CD4-positive, alpha-beta T cell treated with Interleukin-4 for 4 hours (primary cell): Measurements from ENCODE around the gene PLEKHJ1.

Source experiments
- DNase-seq: peaks from one replicate; pipeline ENCODE4 v3.0.0-alpha.2; 2020

PLEKHJ1 gene

GRCh38 chr19:2195361-2195760 is 40.8 kb downstream of the PLEKHJ1 start:
- no peak for DNase-seq

DNA sequence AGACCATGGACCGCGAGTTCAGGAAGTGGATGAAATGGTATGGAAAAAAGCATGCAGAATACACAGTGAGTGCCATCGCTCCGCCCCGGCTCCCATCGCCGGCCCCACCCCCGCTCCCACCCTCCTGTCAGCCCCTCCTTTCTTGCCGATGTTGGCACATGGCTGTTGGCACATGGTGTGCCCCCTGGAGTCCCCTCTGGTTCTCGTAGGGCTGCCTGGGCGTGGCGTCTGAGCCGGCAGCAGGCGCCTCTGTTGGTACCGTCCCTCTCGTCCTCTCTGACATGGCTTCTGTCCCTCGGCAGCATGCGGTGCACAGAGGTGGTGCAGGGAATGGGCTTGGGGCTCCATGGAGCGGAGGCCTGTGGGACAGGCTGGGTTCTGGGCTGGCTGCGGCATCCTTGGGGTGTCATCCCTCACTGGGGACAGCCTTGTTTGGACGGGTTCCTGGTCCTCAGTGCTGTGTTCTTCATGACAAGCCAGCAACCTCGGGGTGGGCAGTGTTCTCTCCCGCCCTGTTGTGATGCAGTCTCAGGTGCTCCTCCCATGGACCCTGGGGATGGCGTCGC is 41.5 kb downstream of the PLEKHJ1 start:
- no peak for DNase-seq

DNA sequence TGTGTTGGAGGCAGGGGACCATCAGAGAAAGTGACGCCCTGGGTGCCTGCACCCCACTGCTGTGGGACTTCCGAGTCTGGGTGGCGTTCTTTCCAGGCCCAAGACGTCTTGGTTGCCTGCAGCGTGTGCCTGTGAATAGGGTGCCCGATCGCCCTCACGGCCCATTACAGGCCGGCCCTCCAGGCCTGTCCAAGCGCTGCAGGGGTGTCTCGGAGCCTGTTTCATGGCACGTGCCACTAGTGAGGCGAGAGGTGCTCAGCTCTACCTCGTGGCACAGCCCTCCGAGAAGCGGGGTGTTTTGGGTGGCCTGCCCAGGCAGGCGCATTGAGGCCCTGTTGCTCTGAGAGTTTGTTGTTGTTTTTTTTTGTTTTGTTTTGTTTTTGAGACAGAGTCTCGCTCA is 42.3 kb downstream of the PLEKHJ1 start:
- DNase-seq, result no peak

DNA sequence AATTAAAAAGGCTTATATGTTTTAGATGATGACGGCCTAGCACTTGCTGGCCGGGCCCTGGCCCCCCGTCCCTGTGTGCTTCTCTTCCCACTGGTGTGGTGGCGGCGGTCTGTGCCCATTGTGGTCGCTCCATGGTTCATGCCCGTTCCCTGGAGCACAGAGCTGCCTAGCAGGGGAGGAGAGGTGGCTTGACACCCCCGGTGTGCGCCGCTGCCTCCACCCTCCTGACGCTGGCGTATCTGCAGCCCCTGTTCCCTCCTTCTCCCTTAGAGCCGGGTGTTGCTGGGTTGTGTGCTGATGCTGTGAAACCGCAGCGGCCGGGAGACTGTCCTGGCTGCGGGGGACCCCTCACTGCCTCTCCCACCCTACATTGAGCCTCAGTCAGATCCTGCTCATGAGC is 43.3 kb downstream of the PLEKHJ1 start:
- DNase-seq, result no peak

DNA sequence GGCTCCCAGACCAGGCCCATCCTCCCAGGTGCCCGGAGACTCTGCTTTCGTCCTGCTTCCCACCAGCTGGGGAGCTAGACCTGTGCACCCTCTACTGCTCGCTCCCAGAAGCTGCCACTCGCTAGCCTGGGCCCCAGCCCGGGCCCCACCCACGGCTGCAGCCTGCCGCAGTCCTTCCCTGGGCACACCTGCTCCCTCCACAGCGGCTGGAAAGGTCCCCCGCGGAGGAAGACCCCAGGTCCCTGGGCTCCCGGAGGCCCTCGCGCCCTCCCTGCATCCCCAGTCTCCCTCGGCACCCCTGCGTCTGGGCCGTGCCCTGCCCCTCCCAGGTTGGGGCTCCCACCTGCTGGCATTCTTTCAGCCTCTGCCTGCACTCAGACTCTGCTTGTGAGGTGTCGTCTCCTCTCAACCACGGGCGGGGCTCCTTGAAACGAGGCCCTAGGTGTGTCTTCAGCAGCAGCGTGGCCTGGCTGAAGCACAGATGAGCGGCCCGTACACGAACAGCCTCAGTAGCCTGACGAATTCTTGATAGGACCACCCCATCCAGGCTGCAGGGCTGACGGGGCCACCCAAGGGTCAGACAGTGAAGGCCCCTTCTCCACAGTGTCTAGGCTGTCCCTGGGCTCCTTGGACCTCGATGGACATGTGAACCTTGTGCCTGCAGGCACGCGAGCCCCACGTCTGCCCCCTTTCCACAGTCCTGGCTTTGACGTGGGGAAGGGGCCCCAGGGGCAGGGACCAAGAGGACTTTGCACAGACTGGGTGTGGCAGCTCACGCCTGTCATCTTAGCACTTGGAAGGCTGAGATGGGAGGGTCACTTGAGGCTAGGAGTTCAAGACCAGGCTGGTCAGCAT is 44.4 kb downstream of the PLEKHJ1 start:
- no peak for DNase-seq

GRCh38 chr19:2190848-2191455 is 45.2 kb downstream of the PLEKHJ1 start:
- DNase-seq, result no peak

DNA sequence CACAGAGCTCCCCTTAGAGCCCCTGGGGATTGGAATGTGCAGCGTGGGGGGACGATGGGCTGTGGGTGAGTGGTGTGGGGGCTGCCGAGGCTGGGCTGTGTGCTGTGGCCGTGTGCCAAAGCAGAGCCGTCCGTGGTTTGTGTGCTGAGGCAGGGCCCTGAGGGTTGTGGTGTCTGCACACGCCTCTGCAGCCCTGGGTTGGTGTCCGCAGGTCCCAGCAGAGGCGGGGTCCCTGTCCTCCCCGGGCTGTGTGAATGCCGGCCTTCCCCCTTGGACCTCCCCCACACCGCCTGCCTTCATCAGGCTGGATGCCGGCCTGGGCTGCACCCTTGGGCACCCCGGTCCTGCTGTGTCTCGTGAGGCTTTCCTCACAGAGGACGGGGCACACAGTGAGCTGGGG is 46.2 kb downstream of the PLEKHJ1 start:
- no peak for DNase-seq

GRCh38 chr19:2188708-2189385 is 47.3 kb downstream of the PLEKHJ1 start:
- no peak for DNase-seq

- DNase-seq, result no peak
These were observed 49.0 kb downstream of the PLEKHJ1 start for GRCh38 chr19:2187159-2187558.

GRCh38 chr19:2186071-2186846 is 49.9 kb downstream of the PLEKHJ1 start:
- DNase-seq, result no peak

GRCh38 chr19:2185734-2186070 is 50.4 kb downstream of the PLEKHJ1 start:
- no peak for DNase-seq

GRCh38 chr19:2184422-2184975 is 51.6 kb downstream of the PLEKHJ1 start:
- no peak for DNase-seq
